H1 (cell line): Measurements from ENCODE around the gene SHROOM4. TPM values are rescaled to one million over a fixed set of nuclear protein-coding genes. Genes with fewer than 3 reads are reported as not detected.

Experiments used
- CTCF ChIA-PET: fragments of 300-600 bp; sonication (Branson Sonifier 250); formaldehyde crosslinking; loops from one replicate; lab custom pipeline; 2021; ENCODE audit not compliant: partially characterized antibody; lab: Charles Lee
- POLR2A ChIA-PET: fragments of 300-600 bp; sonication (Branson Sonifier 250); formaldehyde crosslinking; loops from one replicate; lab custom pipeline; 2021; ENCODE audit warnings: inconsistent platforms; ENCODE audit not compliant: partially characterized antibody; lab: Charles Lee
- DNase-seq, 2 experiments: peaks; one replicate each; pipeline versions ENCODE4 v3.0.0 to v3.0.0-alpha.2; 2010 to 2022; ENCODE audit warnings: low spot score in 2 of 2, low read depth in 1 of 2, mixed read lengths in 1 of 2
- FAIRE-seq: peaks from 2 replicates; lab custom pipeline; 2011; peaks lifted over from hg19 to GRCh38; lab: Jason Lieb, UNC
- H2AFZ ChIP-seq: 2 replicates; pipeline ENCODE4 v1.8.1; 2012; ENCODE audit warnings: low read length, inconsistent platforms
- H2AK5ac ChIP-seq: 2 replicates; pipeline ENCODE4 v1.6.1; 2013; ENCODE audit warnings: low read depth, low read length
- H2BK120ac ChIP-seq: replicated peaks from 2 replicates; pipeline ENCODE3; 2013; ENCODE audit warnings: low read depth, low read length, inconsistent platforms
- H2BK12ac ChIP-seq: 2 replicates; pipeline ENCODE4 v1.6.1; 2013; ENCODE audit warnings: low read depth, low read length
- H2BK15ac ChIP-seq: 2 replicates; pipeline ENCODE4 v1.6.1; 2013; ENCODE audit warnings: low read length
- H2BK20ac ChIP-seq: 2 replicates; pipeline ENCODE4 v1.6.1; 2013; ENCODE audit warnings: low read length
- H2BK5ac ChIP-seq: 2 replicates; pipeline ENCODE4 v1.6.1; 2013; ENCODE audit warnings: low read depth, low read length
- H3K14ac ChIP-seq: 2 replicates; pipeline ENCODE4 v1.6.1; 2013; ENCODE audit warnings: inconsistent platforms; ENCODE audit not compliant: insufficient read length
- H3K18ac ChIP-seq: 2 replicates; pipeline ENCODE4 v1.6.1; 2013; ENCODE audit warnings: low read length; ENCODE audit errors: extremely low read depth
- H3K23ac ChIP-seq: 2 replicates; pipeline ENCODE4 v1.6.1; 2013; ENCODE audit warnings: inconsistent platforms; ENCODE audit not compliant: insufficient read length
- H3K23me2 ChIP-seq: 2 replicates; pipeline ENCODE4 v1.6.1; 2013; ENCODE audit warnings: low read depth, low read length
- H3K27ac ChIP-seq: 2 replicates; pipeline ENCODE4 v1.6.1; 2011; ENCODE audit warnings: low read depth, low read length, inconsistent platforms
- H3K27me3 ChIP-seq, 4 experiments: replicated peaks in 1 of 4; 1 replicate in 1 of 4; 2 replicates in 3 of 4; pipeline versions ENCODE4 v1.6.1 to v1.8.1; 2011 to 2013; ENCODE audit warnings: low read length in 3 of 4, mild to moderate bottlenecking in 3 of 4, inconsistent platforms in 2 of 4, mixed read lengths in 2 of 4, moderate library complexity in 1 of 4; ENCODE audit not compliant: control insufficient read depth in 3 of 4, insufficient read depth in 3 of 4; ENCODE audit errors: extremely low read depth in 1 of 4
- H3K36me3 ChIP-seq, 4 experiments: 2 replicates each; pipeline versions ENCODE4 v1.6.1 to v1.8.1; 2011 to 2013; ENCODE audit warnings: mild to moderate bottlenecking in 4 of 4, low read length in 3 of 4, moderate library complexity in 2 of 4, control low read depth in 1 of 4, inconsistent platforms in 1 of 4; ENCODE audit not compliant: insufficient read depth in 4 of 4, control insufficient read depth in 2 of 4
- H3K4ac ChIP-seq: replicated peaks from 2 replicates; pipeline ENCODE3; 2013; ENCODE audit warnings: low read length, low read depth, mixed read lengths, inconsistent platforms; ENCODE audit not compliant: insufficient read length
- H3K4me1 ChIP-seq, 4 experiments: replicated peaks in 1 of 4; 1 replicate in 1 of 4; 2 replicates in 3 of 4; pipeline versions ENCODE4 v1.6.1 to v1.8.1; 2011 to 2013; ENCODE audit warnings: low read length in 3 of 4, inconsistent platforms in 2 of 4, mixed read lengths in 1 of 4; ENCODE audit not compliant: insufficient read depth in 4 of 4, control insufficient read depth in 3 of 4
- H3K4me2 ChIP-seq, 2 experiments: 2 replicates each; pipeline versions ENCODE4 v1.6.1 to v1.8.1; 2011 to 2013; ENCODE audit warnings: low read depth in 2 of 2, low read length in 2 of 2, control low read depth in 1 of 2, inconsistent platforms in 1 of 2, mild to moderate bottlenecking in 1 of 2; ENCODE audit not compliant: insufficient read depth in 1 of 2
- H3K4me3 ChIP-seq, 4 experiments: fragments of 200-600, 300-600 bp in 1 of 4; sonication (generic), shearing (Covaris generic), sonication (Bioruptor Twin) in 1 of 4; 2 replicates each; pipeline versions ENCODE4 v1.5.1 to v1.8.1; 2011 to 2016; ENCODE audit warnings: low read length in 4 of 4, low read depth in 3 of 4, control low read depth in 2 of 4, inconsistent platforms in 2 of 4, mild to moderate bottlenecking in 2 of 4, mixed read lengths in 1 of 4, moderate library complexity in 1 of 4; ENCODE audit not compliant: insufficient read depth in 2 of 4; ENCODE audit errors: extremely low read depth in 1 of 4
- H3K56ac ChIP-seq: replicated peaks from 2 replicates; pipeline ENCODE3; 2013; ENCODE audit warnings: low read depth, mild to moderate bottlenecking, mixed read lengths, low read length, inconsistent platforms; ENCODE audit not compliant: insufficient read length
- H3K79me1 ChIP-seq: 2 replicates; pipeline ENCODE4 v1.6.1; 2013; ENCODE audit warnings: low read depth, low read length, control low read depth
- H3K79me2 ChIP-seq, 2 experiments: 2 replicates each; pipeline versions ENCODE4 v1.6.1 to v1.8.1; 2012 to 2013; ENCODE audit warnings: low read length in 2 of 2, mild to moderate bottlenecking in 2 of 2, inconsistent platforms in 1 of 2; ENCODE audit not compliant: insufficient read depth in 2 of 2, control insufficient read depth in 1 of 2
- H3K9ac ChIP-seq, 4 experiments: replicated peaks in 1 of 4; 1 replicate in 1 of 4; 2 replicates in 3 of 4; pipeline versions ENCODE4 v1.6.1 to v1.8.1; 2011 to 2013; ENCODE audit warnings: low read depth in 3 of 4, low read length in 3 of 4, control low read depth in 2 of 4, mild to moderate bottlenecking in 2 of 4, moderate library complexity in 2 of 4, inconsistent platforms in 1 of 4; ENCODE audit errors: extremely low read depth in 1 of 4
- H3K9me3 ChIP-seq, 2 experiments: 2 replicates each; pipeline versions ENCODE4 v1.6.1 to v1.8.1; 2012 to 2013; ENCODE audit warnings: mild to moderate bottlenecking in 2 of 2, moderate library complexity in 2 of 2, control low read depth in 1 of 2, inconsistent platforms in 1 of 2, low read depth in 1 of 2, low read length in 1 of 2, mixed read lengths in 1 of 2; ENCODE audit not compliant: insufficient read depth in 2 of 2
- H4K20me1 ChIP-seq, 2 experiments: replicated peaks in 1 of 2; 2 replicates each; pipeline versions ENCODE3 to v1.8.1; 2011 to 2013; ENCODE audit warnings: inconsistent platforms in 2 of 2, low read length in 2 of 2, mild to moderate bottlenecking in 1 of 2; ENCODE audit not compliant: insufficient read depth in 2 of 2, control insufficient read depth in 1 of 2
- H4K5ac ChIP-seq: 2 replicates; pipeline ENCODE4 v1.6.1; 2013; ENCODE audit warnings: low read length, low read depth, mixed read lengths, inconsistent platforms; ENCODE audit not compliant: insufficient read length
- H4K8ac ChIP-seq: 2 replicates; pipeline ENCODE4 v1.8.0; 2013; ENCODE audit warnings: mild to moderate bottlenecking, moderate library complexity, low read length, inconsistent platforms; ENCODE audit not compliant: insufficient read depth; ENCODE audit errors: extremely low read depth
- H4K91ac ChIP-seq: replicated peaks from 2 replicates; pipeline ENCODE3; 2013; ENCODE audit warnings: low read length, mixed read lengths, inconsistent platforms; ENCODE audit not compliant: insufficient read length
- POLR2AphosphoS5 ChIP-seq: IDR thresholded peaks from 2 replicates; pipeline ENCODE4 v1.6.1; 2011; ENCODE audit warnings: low read depth, low read length
- WGBS, 2 experiments: shearing (Covaris generic) in 1 of 2; methylation state at CpG; one replicate each; pipeline versions ENCODE4 v1.1.6 to v1.1.7; 2013 to 2015; ENCODE audit warnings: low lambda C conversion rate in 2 of 2, mixed read lengths in 2 of 2, inconsistent platforms in 1 of 2, low coverage in 1 of 2, missing lambda C conversion rate in 1 of 2; ENCODE audit not compliant: insufficient replicate concordance in 2 of 2, insufficient coverage in 1 of 2, insufficient read length in 1 of 2; ENCODE audit errors: extremely low coverage in 1 of 2, missing lambda C conversion rate in 1 of 2; 5-methylcytosine and 5-hydroxymethylcytosine counted together
- polyA plus RNA-seq, 7 experiments: library from polyadenylated mRNA; depleted of rRNA in 3 of 7; stranded (reverse) in 5 of 7; unstranded in 2 of 7; fragments of >200 nt in 5 of 7; fragments of 200-250 nt in 2 of 7; gene quantifications; 1 replicate in 5 of 7; 2 replicates in 1 of 7; 4 replicates in 1 of 7; pipeline versions ENCODE4 v1.2.1 to v1.2.3, GENCODE V29; 2011 to 2013; ENCODE audit warnings: missing spikeins in 2 of 7, mixed read lengths in 2 of 7
- total RNA-seq: library from RNA; stranded (reverse); fragmentation: NEBNext Ultra II Directional; extraction: Animal tissue kit (Norgen Biotek cat#: 25700); gene quantifications from 2 replicates; pipeline ENCODE4 v1.2.1, GENCODE V29; 2021

Gene SHROOM4
- total and polyA plus RNA-seq, 2 of the 8 experiments (the other 6 are each of a cell fraction or from before 2014, with no cell fraction given) = 1.6 to 5.6 TPM

DNA sequence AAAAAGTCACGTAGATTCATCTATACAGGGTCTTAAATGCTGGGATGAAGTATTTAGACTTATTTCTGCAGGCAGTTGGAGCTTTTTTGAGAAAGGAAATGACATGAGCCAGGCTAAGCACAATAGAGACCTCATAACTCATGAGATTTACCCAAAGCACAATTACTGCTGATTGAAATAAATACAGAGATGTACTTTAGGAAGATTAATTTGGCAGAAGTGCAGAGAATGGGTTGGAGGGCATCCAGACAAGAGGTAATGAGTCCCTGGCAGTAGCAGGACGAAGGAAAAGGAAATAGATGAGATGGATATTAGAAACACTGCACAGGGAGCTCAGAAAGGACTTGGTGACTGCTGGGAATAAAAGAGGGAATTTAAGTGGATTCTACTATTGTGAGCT, 129.1 kb downstream of the SHROOM4 start:
- H3K79me1 ChIP-seq = no peaks in the 10 kb centered on the region
- H4K20me1 ChIP-seq = no peaks in the 10 kb centered on the region
- no peak overlapping the region for H4K8ac ChIP-seq
- H3K4ac ChIP-seq = no peak overlapping the region
- no peak overlapping the region for H2BK15ac ChIP-seq
- no peak overlapping the region for H4K5ac ChIP-seq
- H3K14ac ChIP-seq = no peak overlapping the region
- H3K4me3 ChIP-seq = no peak overlapping the region
- H2BK120ac ChIP-seq = no peak overlapping the region
- H3K23me2 ChIP-seq = no peaks in the 10 kb centered on the region
- no peaks in the 10 kb centered on the region for H3K9me3 ChIP-seq
- no peak overlapping the region for H3K27ac ChIP-seq
- H3K23ac ChIP-seq = no peak overlapping the region
- H4K91ac ChIP-seq = no peak overlapping the region
- no peaks in the 10 kb centered on the region for H3K27me3 ChIP-seq
- FAIRE-seq (no peak), DNase-seq (no peak)
- POLR2A ChIA-PET = no interaction called here
- no peaks in the 10 kb centered on the region; a peak in 1 of 7 replicates for H3K4me1 ChIP-seq
- H2AK5ac ChIP-seq = no peak overlapping the region
- H3K36me3 ChIP-seq = no peaks in the 10 kb centered on the region
- H2BK20ac ChIP-seq = no peak overlapping the region
- H3K9ac ChIP-seq = no peak overlapping the region
- WGBS, 2 experiments = 100% methylated on average over 2 of the region's 2 CpGs; no CpG with 5 or more reads in 1 of the 2 experiments
- H3K4me2 ChIP-seq = no peak overlapping the region
- no peak overlapping the region for H2AFZ ChIP-seq
- H2BK12ac ChIP-seq = no peak overlapping the region
- CTCF ChIA-PET = no interaction called here
- no peak overlapping the region for H2BK5ac ChIP-seq
- H3K79me2 ChIP-seq = no peaks in the 10 kb centered on the region
- H3K18ac ChIP-seq = no peak overlapping the region
- no peak overlapping the region for H3K56ac ChIP-seq
- TF ChIP-seq POLR2AphosphoS5 = no peak
